HFF-Myc (cell line): ENCODE results near the gene CAMTA1.
"Not testable (repeated sequence)": the region's sequence is repeated elsewhere in the genome, so short reads cannot be mapped to it uniquely, and the experiment has no call there.

Experiments used
- DNase-seq: peaks from one replicate; pipeline ENCODE4 v3.0.0-alpha.2; 2011; ENCODE audit warnings: low read depth; ENCODE audit errors: extremely low read depth
- H3K4me3 ChIP-seq: replicated peaks from 2 replicates; pipeline ENCODE4 v1.5.1; 2011; ENCODE audit warnings: low read depth, mild to moderate bottlenecking, control low read depth, low read length
- CTCF ChIP-seq: IDR thresholded peaks from 2 replicates; pipeline ENCODE4 v1.5.1; 2012; ENCODE audit warnings: mild to moderate bottlenecking, low read depth, low read length, control low read depth; ENCODE audit errors: missing control alignments

Gene CAMTA1

GRCh38 chr1:6827630-6828165 is 42.4 kb downstream of the CAMTA1 start:
- no peak for DNase-seq
- H3K4me3 ChIP-seq: no peak overlapping the region
- no peak for TF ChIP-seq CTCF

DNA sequence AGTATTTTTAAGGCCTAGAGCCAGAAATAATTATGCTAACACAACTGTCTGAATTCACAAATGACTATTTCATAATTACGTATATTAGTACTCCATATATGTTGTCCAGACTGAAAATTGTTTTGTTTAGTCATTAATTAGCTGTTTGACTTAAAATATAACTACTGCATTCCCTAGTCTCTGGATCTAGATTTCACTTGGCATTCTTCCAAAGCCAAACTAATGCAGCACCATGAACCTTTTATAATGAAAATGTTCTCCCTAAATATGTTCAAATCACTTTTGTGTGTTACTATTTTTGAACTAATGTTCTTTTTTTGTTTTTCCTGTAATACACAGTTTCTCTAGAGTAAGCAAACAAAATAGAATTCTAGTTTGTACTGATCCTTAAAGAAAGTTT is 46.1 kb downstream of the CAMTA1 start:
- DNase-seq: no peak
- no peak for TF ChIP-seq CTCF
- H3K4me3 ChIP-seq: no peak overlapping the region

GRCh38 chr1:6832006-6832405 is 46.8 kb downstream of the CAMTA1 start:
- H3K4me3 ChIP-seq, DNase-seq: not testable (repeated sequence)

DNA sequence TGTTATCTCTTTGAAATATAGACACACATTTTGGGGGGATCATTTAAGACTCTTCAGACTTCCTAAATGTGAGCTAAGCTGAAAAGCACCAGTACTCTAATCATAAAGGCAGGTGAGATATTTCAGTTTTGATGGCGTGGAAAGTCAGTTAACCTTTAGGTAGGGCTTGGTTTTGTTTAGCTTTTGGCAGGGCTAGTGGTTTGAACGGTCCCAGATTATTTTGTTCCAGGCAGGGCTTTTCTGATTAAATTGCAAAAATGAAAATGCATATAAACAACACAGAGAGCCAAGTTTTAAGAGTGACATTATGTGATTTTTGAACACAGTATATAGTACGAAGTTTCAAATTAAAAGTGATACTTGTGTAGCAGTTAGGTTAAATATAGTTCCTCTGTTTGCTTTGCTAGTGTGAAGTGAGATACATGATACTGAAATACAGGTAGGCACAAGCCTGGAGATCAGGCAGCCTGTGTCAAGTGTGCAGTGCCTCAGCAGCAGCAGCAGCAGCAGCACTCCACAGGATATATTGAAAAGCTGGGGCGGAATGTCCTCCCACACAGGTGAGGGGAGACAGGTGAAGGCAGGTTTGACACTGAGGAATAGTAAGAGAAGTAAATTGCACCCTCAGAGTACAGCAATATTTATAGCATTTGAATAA is 47.4 kb downstream of the CAMTA1 start:
- no peak for TF ChIP-seq CTCF
- H3K4me3 ChIP-seq: no peak overlapping the region
- DNase-seq: no peak

DNA sequence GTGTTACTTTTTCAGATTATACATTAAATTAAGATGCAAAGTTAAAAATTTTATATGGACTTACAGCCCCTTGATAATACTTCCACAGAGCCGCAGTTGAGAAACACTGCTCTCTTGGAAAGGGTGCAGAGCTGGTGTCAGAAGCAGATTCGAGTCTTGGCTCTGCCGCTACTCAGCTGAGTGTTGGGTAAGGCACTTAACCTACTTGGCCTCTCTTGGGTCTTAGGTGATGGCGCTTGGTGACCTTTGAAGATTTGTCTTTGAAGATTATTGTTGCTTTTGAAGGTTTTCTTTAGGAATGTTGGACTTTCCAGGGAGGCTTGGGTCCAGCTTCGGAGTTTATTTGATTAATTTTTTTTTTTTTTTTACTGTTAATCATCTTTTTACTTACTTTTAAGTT is 48.5 kb downstream of the CAMTA1 start:
- no peak for TF ChIP-seq CTCF
- H3K4me3 ChIP-seq: no peak overlapping the region
- no peak for DNase-seq

DNA sequence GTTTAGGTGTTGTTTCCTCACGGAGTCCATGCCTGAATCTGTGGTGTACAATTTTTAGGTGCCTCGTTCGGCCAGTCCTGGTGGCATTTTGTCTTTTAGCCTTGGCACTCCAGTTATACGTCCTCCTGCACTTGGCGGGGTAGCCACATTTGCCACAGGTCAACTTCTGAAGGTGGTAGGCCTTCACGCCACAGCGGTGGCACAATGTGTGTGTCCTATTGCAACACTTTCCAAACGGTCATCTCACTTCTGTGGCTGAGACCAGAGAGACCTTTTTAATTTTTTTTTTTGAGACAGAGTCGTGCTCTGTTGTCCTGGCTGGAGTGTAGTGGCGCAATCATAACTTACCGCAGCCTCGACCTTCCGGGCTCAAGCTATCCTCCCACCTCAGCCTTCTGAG is 49.1 kb downstream of the CAMTA1 start:
- TF ChIP-seq CTCF: no peak
- no peak for DNase-seq
- H3K4me3 ChIP-seq: no peak overlapping the region

GRCh38 chr1:6835139-6835538 is 49.9 kb downstream of the CAMTA1 start:
- DNase-seq: no peak
- TF ChIP-seq CTCF: no peak
- H3K4me3 ChIP-seq: no peak overlapping the region
